Endothelial cell of umbilical vein (primary cell): ENCODE data around the gene TM6SF1. TPM values are rescaled to one million over a fixed set of nuclear protein-coding genes. Genes with fewer than 3 reads are reported as not detected.

Experiments
- BruUV-seq: library from RNA; stranded (reverse); fragments of 400-500 nt; replicated peaks from 2 replicates; lab custom pipeline; 2021; lab: Mats Ljungman, UMichigan
- CTCF ChIA-PET: fragments of 300-600, 350-600 bp; sonication (Branson Sonifier 250); formaldehyde crosslinking; loops from one replicate; lab custom pipeline; 2021; ENCODE audit warnings: antibody characterized with exemption, inconsistent platforms; lab: Charles Lee
- POLR2A ChIA-PET: fragments of 300-600, 350-600 bp; sonication (Branson Sonifier 250); formaldehyde crosslinking; loops from one replicate; lab custom pipeline; 2021; ENCODE audit warnings: antibody characterized with exemption, inconsistent platforms; lab: Charles Lee
- DNase-seq: peaks from one replicate; pipeline ENCODE4 v3.0.0-alpha.2; 2011; ENCODE audit warnings: low read depth, low spot score
- FAIRE-seq: peaks from 2 replicates; lab custom pipeline; 2011; peaks lifted over from hg19 to GRCh38; lab: Jason Lieb, UNC
- H2AFZ ChIP-seq: 2 replicates; pipeline ENCODE4 v1.6.0; 2012; ENCODE audit warnings: low read depth, low read length, control low read depth, inconsistent platforms
- H3K27ac ChIP-seq: 2 replicates; pipeline ENCODE4 v1.5.1; 2011; ENCODE audit warnings: low read depth, mild to moderate bottlenecking, control low read depth, low read length, moderate library complexity; ENCODE audit not compliant: insufficient read depth
- H3K27me3 ChIP-seq, 2 experiments: 2 replicates each; pipeline versions ENCODE4 v1.6.0 to v1.6.1; 2011; ENCODE audit warnings: low read length in 2 of 2, mixed read lengths in 1 of 2; ENCODE audit not compliant: control insufficient read depth in 2 of 2, insufficient read depth in 2 of 2
- H3K36me3 ChIP-seq, 2 experiments: 2 replicates in 1 of 2; 3 replicates in 1 of 2; pipeline ENCODE4 v1.5.1; 2011; ENCODE audit warnings: low read length in 2 of 2, mild to moderate bottlenecking in 1 of 2, moderate library complexity in 1 of 2; ENCODE audit not compliant: control insufficient read depth in 2 of 2, insufficient read depth in 2 of 2; ENCODE audit errors: extremely low read depth in 1 of 2
- H3K4me1 ChIP-seq: 3 replicates; pipeline ENCODE4 v1.5.1; 2011; ENCODE audit warnings: mild to moderate bottlenecking, low read length; ENCODE audit not compliant: control insufficient read depth, insufficient read depth; ENCODE audit errors: extremely low read depth
- H3K4me2 ChIP-seq: 2 replicates; pipeline ENCODE4 v1.6.1; 2011; ENCODE audit warnings: low read length, control low read depth, mixed read lengths; ENCODE audit not compliant: insufficient read depth
- H3K4me3 ChIP-seq, 3 experiments: fragments of 200-600 bp in 1 of 3; sonication (generic), shearing (Covaris generic) in 1 of 3; replicated peaks in 1 of 3; 2 replicates each; pipeline ENCODE4 v1.5.1; 2011 to 2016; ENCODE audit warnings: control low read depth in 3 of 3, low read length in 3 of 3, mild to moderate bottlenecking in 2 of 3, inconsistent platforms in 1 of 3, low read depth in 1 of 3, moderate library complexity in 1 of 3; ENCODE audit not compliant: insufficient read depth in 1 of 3
- H3K79me2 ChIP-seq: 2 replicates; pipeline ENCODE4 v1.6.0; 2012; ENCODE audit warnings: low read length, inconsistent platforms; ENCODE audit not compliant: control insufficient read depth, insufficient read depth
- H3K9ac ChIP-seq: replicated peaks from 2 replicates; pipeline ENCODE3; 2011; ENCODE audit warnings: low read length, control low read depth; ENCODE audit not compliant: insufficient read depth; ENCODE audit errors: extremely low read depth
- H3K9me1 ChIP-seq: replicated peaks from 3 replicates; pipeline ENCODE4 v1.6.0; 2011; ENCODE audit warnings: mild to moderate bottlenecking, low read length; ENCODE audit not compliant: control insufficient read depth, insufficient read depth; ENCODE audit errors: extremely low read depth
- H3K9me3 ChIP-seq: replicated peaks from 2 replicates; pipeline ENCODE4 v1.5.1; 2012; ENCODE audit warnings: low read length, inconsistent platforms; ENCODE audit not compliant: control insufficient read depth, insufficient read depth
- H4K20me1 ChIP-seq: replicated peaks from 2 replicates; pipeline ENCODE3; 2011; ENCODE audit warnings: mild to moderate bottlenecking, low read length; ENCODE audit not compliant: control insufficient read depth, insufficient read depth; ENCODE audit errors: extremely low read depth
- CTCF ChIP-seq, 2 donors: IDR thresholded peaks; 1 replicate in 1 of 2; 2 replicates in 1 of 2; pipeline ENCODE4 v1.5.1; 2011; ENCODE audit warnings: low read length in 2 of 2, mild to moderate bottlenecking in 2 of 2, moderate library complexity in 2 of 2, control low read depth in 1 of 2, inconsistent platforms in 1 of 2, low read depth in 1 of 2; ENCODE audit not compliant: insufficient read depth in 1 of 2; ENCODE audit errors: extremely low read depth in 1 of 2
- EZH2 ChIP-seq: IDR thresholded peaks from 2 replicates; pipeline ENCODE4 v1.6.1; 2012; ENCODE audit warnings: borderline replicate concordance, low read depth, mild to moderate bottlenecking, moderate library complexity, low read length, inconsistent platforms; ENCODE audit not compliant: severe bottlenecking
- FOS ChIP-seq: IDR thresholded peaks from 2 replicates; pipeline ENCODE4 v1.6.1; 2011; ENCODE audit warnings: mild to moderate bottlenecking, low read length, moderate library complexity, borderline replicate concordance; ENCODE audit not compliant: insufficient read depth
- GATA2 ChIP-seq: IDR thresholded peaks from 2 replicates; pipeline ENCODE4 v1.7.0; 2011; ENCODE audit warnings: low read depth, mild to moderate bottlenecking, moderate library complexity, mixed read lengths, low read length; ENCODE audit not compliant: insufficient read length, insufficient read depth
- JUN ChIP-seq: IDR thresholded peaks from 2 replicates; pipeline ENCODE4 v1.6.1; 2011; ENCODE audit warnings: borderline replicate concordance, low read depth; ENCODE audit not compliant: insufficient read length, insufficient read depth
- MYC ChIP-seq: IDR thresholded peaks from one replicate; pipeline ENCODE4 v1.6.1; 2011; ENCODE audit warnings: mild to moderate bottlenecking, low read depth, low read length
- POLR2A ChIP-seq: IDR thresholded peaks from 2 replicates; pipeline ENCODE4 v1.6.1; 2012; ENCODE audit warnings: low read depth, mild to moderate bottlenecking, control low read depth, low read length
- POLR2AphosphoS5 ChIP-seq: IDR thresholded peaks from 2 replicates; pipeline ENCODE4 v1.6.1; 2012; ENCODE audit warnings: low read depth, mild to moderate bottlenecking, control low read depth, low read length, moderate library complexity; ENCODE audit not compliant: insufficient read depth
- dilution Hi-C: fragments of 300-500 bp; cut with MboI; formaldehyde crosslinking; loops from one replicate; pipeline ENCODE4 v1.15.0; 2019; ENCODE audit warnings: low sequenced_read_pairs; ENCODE audit not compliant: extremely low pct_ligation_motif_present
- intact Hi-C: fragments of 100-400 bp; cut with micrococcal nuclease; formaldehyde crosslinking; loops from one replicate; pipeline ENCODE4 v1.10.0; 2022
- polyA plus RNA-seq, 4 experiments: library from polyadenylated mRNA; depleted of rRNA in 3 of 4; stranded (reverse) in 3 of 4; unstranded in 1 of 4; fragments of >200 nt; gene quantifications; 2 replicates each; pipeline versions ENCODE4 v1.2.1 to v1.2.3, GENCODE V29; 2011 to 2012; ENCODE audit warnings: missing spikeins in 1 of 4
- total RNA-seq: library from RNA; stranded (reverse); gene quantifications from 2 replicates; pipeline ENCODE4 v1.2.3, GENCODE V29; 2021
- TF ChIP-seq, protein P1 (sequence below): IDR thresholded peaks from 2 replicates; pipeline ENCODE4 v1.6.1; 2011; ENCODE audit not compliant: insufficient read depth, insufficient read length

Gene TM6SF1
- total and polyA plus RNA-seq, 2 donors (not counting 3 experiments of a cell fraction or from before 2014, with no cell fraction given) = 26.5 to 38.0 TPM

- no peak for FAIRE-seq
- peak overlapping the region; percentile 75 to 99 (median 98) for H3K4me3 ChIP-seq
- H3K9ac ChIP-seq = peak overlapping the region; percentile 96
- dilution Hi-C loops (no loop called here), intact Hi-C loops (loop anchor here (1.0 kb wide), 1 partner anchor 12 kb away; no protein-coding TSS in a partner anchor)
- BruUV-seq = TSS peak; percentile 37
- TF ChIP-seq MYC (no peak), JUN (no peak), POLR2A (no peak), CTCF (IDR thresholded peaks at IDR 0.05; ENCODE audit: extremely low read depth in 1 of 2, insufficient read depth in 1 of 2, low read depth in 1 of 2, low read length in 2 of 2) (no peak), GATA2 (no peak), POLR2AphosphoS5 (no peak), EZH2 (no peak), FOS (no peak)
- TF ChIP-seq, protein P1, sequence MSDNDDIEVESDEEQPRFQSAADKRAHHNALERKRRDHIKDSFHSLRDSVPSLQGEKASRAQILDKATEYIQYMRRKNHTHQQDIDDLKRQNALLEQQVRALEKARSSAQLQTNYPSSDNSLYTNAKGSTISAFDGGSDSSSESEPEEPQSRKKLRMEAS = no peak
- H4K20me1 ChIP-seq = peaks cover 21% of the 10 kb centered on the region
- POLR2A ChIA-PET = interaction anchor here (0.6 kb wide), 1 partner anchor 10 kb away, joined by 5 read pairs; no protein-coding TSS in a partner anchor
- peaks cover 3% of the 10 kb centered on the region for H3K9me1 ChIP-seq
- H3K79me2 ChIP-seq = peaks cover 64% of the 10 kb centered on the region
- H3K9me3 ChIP-seq = no peaks in the 10 kb centered on the region
- CTCF ChIA-PET = interaction anchor here (2.4 kb wide), 1 partner anchor 55 kb away, joined by 9 read pairs; the partner anchor contains the start of gene C15orf40
- peak overlapping the region; percentile 96 for H3K4me2 ChIP-seq
- H3K36me3 ChIP-seq = no peaks in the 10 kb centered on the region
- no peak overlapping the region for H2AFZ ChIP-seq
- peaks cover 36% of the 10 kb centered on the region for H3K4me1 ChIP-seq
- DNase-seq = peak; percentile 45
- peak overlapping the region; percentile 66 for H3K27ac ChIP-seq
- no peaks in the 10 kb centered on the region for H3K27me3 ChIP-seq
Measured at GRCh38 chr15:83065431-83065830, 42.0 kb upstream of the TM6SF1 start.
